ENCODE results near the gene SPDYE9. TPM values are rescaled to one million over a fixed set of nuclear protein-coding genes. Genes with fewer than 3 reads are reported as not detected.
"Not testable (repeated sequence)": the region's sequence is repeated elsewhere in the genome, so short reads cannot be mapped to it uniquely, and the experiment has no call there.

Gene SPDYE9
- total and polyA plus RNA-seq, 2 of the 8 experiments (the other 6 are each of a cell fraction or from before 2014, with no cell fraction given): not detected

DNA sequence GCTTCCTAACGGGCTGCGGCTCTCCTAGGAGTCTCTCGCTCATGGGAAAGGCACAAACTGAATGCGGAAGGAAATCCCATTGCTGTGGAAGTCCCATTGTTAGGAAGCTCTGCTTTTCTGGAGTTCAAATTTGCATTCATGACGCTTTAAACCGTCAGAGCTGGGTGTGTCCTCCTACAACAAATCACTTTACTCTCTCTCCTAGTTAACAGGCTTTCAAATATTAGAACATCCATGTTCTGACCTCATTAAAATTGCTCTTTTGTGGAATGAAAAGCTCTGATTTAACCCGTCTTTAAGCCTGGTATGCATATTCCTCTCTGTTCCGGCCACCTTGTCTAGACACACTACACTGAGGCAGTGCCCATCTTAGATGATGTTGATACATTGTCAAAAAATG, 28.0 kb downstream of the SPDYE9 start, which contains the start of gene SPDYE11:
SPDYE11 (minus strand) TSS at position 101 of the 400 bp plus-strand sequence. CDS start 1,800 bp downstream, outside the sequence.
- not testable (repeated sequence) for H2AK5ac ChIP-seq (ENCODE audit: low read depth, low read length)

DNA sequence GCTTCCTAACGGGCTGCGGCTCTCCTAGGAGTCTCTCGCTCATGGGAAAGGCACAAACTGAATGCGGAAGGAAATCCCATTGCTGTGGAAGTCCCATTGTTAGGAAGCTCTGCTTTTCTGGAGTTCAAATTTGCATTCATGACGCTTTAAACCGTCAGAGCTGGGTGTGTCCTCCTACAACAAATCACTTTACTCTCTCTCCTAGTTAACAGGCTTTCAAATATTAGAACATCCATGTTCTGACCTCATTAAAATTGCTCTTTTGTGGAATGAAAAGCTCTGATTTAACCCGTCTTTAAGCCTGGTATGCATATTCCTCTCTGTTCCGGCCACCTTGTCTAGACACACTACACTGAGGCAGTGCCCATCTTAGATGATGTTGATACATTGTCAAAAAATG, 56.2 kb downstream of the SPDYE9 start, which contains the start of gene SPDYE8:
SPDYE8 (minus strand) TSS at position 101 of the 400 bp plus-strand sequence. CDS start 1,800 bp downstream, outside the sequence.
- H3K27me3 ChIP-seq (replicated peaks in 1 of 4; ENCODE audit: control insufficient read depth in 3 of 4, extremely low read depth in 1 of 4, insufficient read depth in 3 of 4, low read length in 3 of 4); H3K36me3 ChIP-seq (ENCODE audit: control insufficient read depth in 2 of 4, insufficient read depth in 4 of 4, low read length in 3 of 4); H2AK5ac ChIP-seq (ENCODE audit: low read depth, low read length); H3K9me3 ChIP-seq (ENCODE audit: insufficient read depth in 2 of 2, low read depth in 1 of 2, low read length in 1 of 2); H4K5ac ChIP-seq (ENCODE audit: insufficient read length, low read depth, low read length); H4K20me1 ChIP-seq (replicated peaks in 1 of 2; ENCODE audit: control insufficient read depth in 1 of 2, insufficient read depth in 2 of 2, low read length in 2 of 2); CTCF ChIA-PET (ENCODE audit: partially characterized antibody); H3K23me2 ChIP-seq (ENCODE audit: low read depth, low read length); H3K79me2 ChIP-seq (ENCODE audit: control insufficient read depth in 1 of 2, insufficient read depth in 2 of 2, low read length in 2 of 2); H3K4me2 ChIP-seq (ENCODE audit: insufficient read depth in 1 of 2, low read depth in 2 of 2, low read length in 2 of 2); H3K18ac ChIP-seq (ENCODE audit: extremely low read depth, low read length); H2BK15ac ChIP-seq (ENCODE audit: low read length); H2AFZ ChIP-seq (ENCODE audit: low read length); H3K14ac ChIP-seq (ENCODE audit: insufficient read length); H3K9ac ChIP-seq (replicated peaks in 1 of 4; ENCODE audit: extremely low read depth in 1 of 4, low read depth in 3 of 4, low read length in 3 of 4); H3K4ac ChIP-seq (replicated peaks; ENCODE audit: insufficient read length, low read depth, low read length); H2BK120ac ChIP-seq (replicated peaks; ENCODE audit: low read depth, low read length); H2BK5ac ChIP-seq (ENCODE audit: low read depth, low read length); H3K4me3 ChIP-seq (ENCODE audit: extremely low read depth in 1 of 4, insufficient read depth in 2 of 4, low read depth in 3 of 4, low read length in 4 of 4); H3K4me1 ChIP-seq (replicated peaks in 1 of 4; ENCODE audit: control insufficient read depth in 3 of 4, insufficient read depth in 4 of 4, low read length in 3 of 4); H2BK12ac ChIP-seq (ENCODE audit: low read depth, low read length); H4K8ac ChIP-seq (ENCODE audit: extremely low read depth, insufficient read depth, low read length); POLR2A ChIA-PET (ENCODE audit: partially characterized antibody); H3K56ac ChIP-seq (replicated peaks; ENCODE audit: insufficient read length, low read depth, low read length); FAIRE-seq; H3K79me1 ChIP-seq (ENCODE audit: low read depth, low read length); DNase-seq (ENCODE audit: low read depth in 1 of 2, low spot score in 2 of 2); H4K91ac ChIP-seq (replicated peaks; ENCODE audit: insufficient read length, low read length); H3K27ac ChIP-seq (ENCODE audit: low read depth, low read length); H3K23ac ChIP-seq (ENCODE audit: insufficient read length); H2BK20ac ChIP-seq (ENCODE audit: low read length): not testable (repeated sequence)
- WGBS, 2 experiments (ENCODE audit: extremely low coverage in 1 of 2, insufficient coverage in 1 of 2, insufficient read length in 1 of 2, insufficient replicate concordance in 2 of 2, low coverage in 1 of 2, low lambda C conversion rate in 2 of 2, missing lambda C conversion rate in 1 of 2): no CpG with 5 or more reads among the region's 8 CpGs

More for the DNA sequence above, 28.0 kb downstream of the SPDYE9 start, which contains the start of gene SPDYE11:
- no CpG with 5 or more reads among the region's 8 CpGs for WGBS, 2 experiments (ENCODE audit: extremely low coverage in 1 of 2, insufficient coverage in 1 of 2, insufficient read length in 1 of 2, insufficient replicate concordance in 2 of 2, low coverage in 1 of 2, low lambda C conversion rate in 2 of 2, missing lambda C conversion rate in 1 of 2)
- H3K4ac ChIP-seq (replicated peaks; ENCODE audit: insufficient read length, low read depth, low read length); H4K20me1 ChIP-seq (replicated peaks in 1 of 2; ENCODE audit: control insufficient read depth in 1 of 2, insufficient read depth in 2 of 2, low read length in 2 of 2); H2BK120ac ChIP-seq (replicated peaks; ENCODE audit: low read depth, low read length); H3K9ac ChIP-seq (replicated peaks in 1 of 4; ENCODE audit: extremely low read depth in 1 of 4, low read depth in 3 of 4, low read length in 3 of 4); H3K9me3 ChIP-seq (ENCODE audit: insufficient read depth in 2 of 2, low read depth in 1 of 2, low read length in 1 of 2); H4K5ac ChIP-seq (ENCODE audit: insufficient read length, low read depth, low read length); DNase-seq (ENCODE audit: low read depth in 1 of 2, low spot score in 2 of 2); H3K18ac ChIP-seq (ENCODE audit: extremely low read depth, low read length); H2BK15ac ChIP-seq (ENCODE audit: low read length); H3K4me3 ChIP-seq (ENCODE audit: extremely low read depth in 1 of 4, insufficient read depth in 2 of 4, low read depth in 3 of 4, low read length in 4 of 4); CTCF ChIA-PET (ENCODE audit: partially characterized antibody); H3K79me2 ChIP-seq (ENCODE audit: control insufficient read depth in 1 of 2, insufficient read depth in 2 of 2, low read length in 2 of 2); H3K56ac ChIP-seq (replicated peaks; ENCODE audit: insufficient read length, low read depth, low read length); H2AFZ ChIP-seq (ENCODE audit: low read length); H2BK20ac ChIP-seq (ENCODE audit: low read length); H3K14ac ChIP-seq (ENCODE audit: insufficient read length); H3K27ac ChIP-seq (ENCODE audit: low read depth, low read length); H3K4me2 ChIP-seq (ENCODE audit: insufficient read depth in 1 of 2, low read depth in 2 of 2, low read length in 2 of 2); H3K79me1 ChIP-seq (ENCODE audit: low read depth, low read length); H3K27me3 ChIP-seq (replicated peaks in 1 of 4; ENCODE audit: control insufficient read depth in 3 of 4, extremely low read depth in 1 of 4, insufficient read depth in 3 of 4, low read length in 3 of 4); H2BK12ac ChIP-seq (ENCODE audit: low read depth, low read length); H4K91ac ChIP-seq (replicated peaks; ENCODE audit: insufficient read length, low read length); H4K8ac ChIP-seq (ENCODE audit: extremely low read depth, insufficient read depth, low read length); H3K23ac ChIP-seq (ENCODE audit: insufficient read length); POLR2A ChIA-PET (ENCODE audit: partially characterized antibody); H2BK5ac ChIP-seq (ENCODE audit: low read depth, low read length); H3K23me2 ChIP-seq (ENCODE audit: low read depth, low read length); H3K36me3 ChIP-seq (ENCODE audit: control insufficient read depth in 2 of 4, insufficient read depth in 4 of 4, low read length in 3 of 4); H3K4me1 ChIP-seq (replicated peaks in 1 of 4; ENCODE audit: control insufficient read depth in 3 of 4, insufficient read depth in 4 of 4, low read length in 3 of 4); FAIRE-seq: not testable (repeated sequence)

All from H1 (cell line).